HCT116 (cell line): Measurements from ENCODE around the gene RGS6. TPM values are rescaled to one million over a fixed set of nuclear protein-coding genes. Genes with fewer than 3 reads are reported as not detected.

Source experiments
- ATAC-seq: fragments of 200-7000 bp; cut with Tn5 transposase; 2 replicates; pipeline ENCODE4 v1.9.1; 2020; ENCODE audit warnings: mild to moderate bottlenecking, moderate library complexity
- BruUV-seq: library from RNA; stranded (reverse); fragments of 400-500 nt; replicated peaks from 2 replicates; lab custom pipeline; 2021; lab: Mats Ljungman, UMichigan
- CTCF ChIA-PET: fragments of 300-600 bp; sonication (Branson Sonifier 250); formaldehyde crosslinking; loops from one replicate; lab custom pipeline; 2021; ENCODE audit warnings: antibody characterized with exemption; lab: Charles Lee
- POLR2A ChIA-PET: fragments of 300-600, 350-600 bp; sonication (Branson Sonifier 250); formaldehyde crosslinking; loops from one replicate; lab custom pipeline; 2021; ENCODE audit warnings: antibody characterized with exemption; lab: Charles Lee
- RAD21 ChIA-PET, 2 experiments: fragments of 300-600 bp; sonication (Branson Sonifier 250); formaldehyde crosslinking; loops; one replicate each; lab custom pipeline; 2023; ENCODE audit warnings: low total read pairs in 2 of 2; ENCODE audit not compliant: uncharacterized antibody in 2 of 2, unreplicated experiment in 2 of 2, low non-redundant PET in 1 of 2; lab: Charles Lee
- DNase-seq: peaks from one replicate; pipeline ENCODE4 v3.0.0-alpha.2; 2010; ENCODE audit warnings: low read depth, low spot score
- H2AFZ ChIP-seq: fragments of 200-600 bp; shearing (Covaris generic), sonication (generic); 2 replicates; pipeline ENCODE4 v1.6.1; 2017; ENCODE audit warnings: low read depth, mixed run types, mixed read lengths, antibody characterized with exemption, low read length; ENCODE audit not compliant: poor library complexity, severe bottlenecking
- H3K27ac ChIP-seq: 2 replicates; pipeline ENCODE4 v1.5.1; 2012; ENCODE audit warnings: low read depth, low read length
- H3K27me3 ChIP-seq: fragments of 200-600 bp; sonication (generic); 2 replicates; pipeline ENCODE4 v1.6.1; 2016; ENCODE audit warnings: mixed run types, low read length, mixed read lengths; ENCODE audit not compliant: insufficient read depth
- H3K36me3 ChIP-seq, 2 experiments: fragments of 200-500 bp in 1 of 2; fragments of 200-600 bp in 1 of 2; sonication (Bioruptor generic) in 1 of 2; sonication (generic) in 1 of 2; 2 replicates each; pipeline versions ENCODE4 v1.5.1 to v1.6.1; 2014 to 2016; ENCODE audit warnings: low read length in 2 of 2, inconsistent platforms in 1 of 2, mixed read lengths in 1 of 2, mixed run types in 1 of 2; ENCODE audit not compliant: insufficient read depth in 2 of 2, control insufficient read depth in 1 of 2
- H3K4me1 ChIP-seq, 2 experiments: fragments of 200-600 bp in 1 of 2; sonication (generic) in 1 of 2; 2 replicates each; pipeline versions ENCODE4 v1.5.1 to v1.6.1; 2012 to 2017; ENCODE audit warnings: low read length in 2 of 2, inconsistent platforms in 1 of 2, mild to moderate bottlenecking in 1 of 2, mixed read lengths in 1 of 2, mixed run types in 1 of 2, moderate library complexity in 1 of 2; ENCODE audit not compliant: insufficient read depth in 2 of 2, control insufficient read depth in 1 of 2
- H3K4me2 ChIP-seq: fragments of 200-600 bp; sonication (generic); 2 replicates; pipeline ENCODE4 v1.6.1; 2017; ENCODE audit warnings: mixed run types, low read length, mixed read lengths
- H3K4me3 ChIP-seq, 2 experiments: fragments of 200-600 bp in 1 of 2; sonication (generic) in 1 of 2; replicated peaks in 1 of 2; 2 replicates each; pipeline ENCODE4 v1.5.1; 2011 to 2016; ENCODE audit warnings: low read length in 2 of 2, control low read depth in 1 of 2, low read depth in 1 of 2, mild to moderate bottlenecking in 1 of 2, mixed read lengths in 1 of 2, mixed run types in 1 of 2
- H3K79me2 ChIP-seq: fragments of 200-600 bp; sonication (generic); 2 replicates; pipeline ENCODE4 v1.6.1; 2017; ENCODE audit warnings: mild to moderate bottlenecking, mixed run types, low read length, moderate library complexity, mixed read lengths; ENCODE audit not compliant: insufficient read depth
- H3K9ac ChIP-seq: fragments of 200-600 bp; sonication (generic); 2 replicates; pipeline ENCODE4 v1.6.1; 2016; ENCODE audit warnings: low read length, mixed read lengths
- H3K9me2 ChIP-seq: fragments of 200-600 bp; sonication (generic), shearing (Covaris generic); 2 replicates; pipeline ENCODE4 v1.6.1; 2017; ENCODE audit warnings: mixed run types, mild to moderate bottlenecking, moderate library complexity; ENCODE audit not compliant: insufficient read depth
- H3K9me3 ChIP-seq, 2 experiments: fragments of 200-500 bp in 1 of 2; fragments of 200-600 bp in 1 of 2; sonication (Bioruptor generic) in 1 of 2; sonication (generic) in 1 of 2; 2 replicates each; pipeline ENCODE4 v1.6.1; 2014 to 2017; ENCODE audit warnings: low read length in 2 of 2, mixed read lengths in 2 of 2, inconsistent platforms in 1 of 2, low read depth in 1 of 2, mild to moderate bottlenecking in 1 of 2, mixed run types in 1 of 2, moderate library complexity in 1 of 2; ENCODE audit not compliant: control insufficient read depth in 1 of 2, insufficient read depth in 1 of 2
- H4K20me1 ChIP-seq: fragments of 200-600 bp; sonication (generic), shearing (Covaris generic); 2 replicates; pipeline ENCODE4 v1.6.1; 2017; ENCODE audit warnings: mixed run types, mild to moderate bottlenecking, moderate library complexity; ENCODE audit not compliant: insufficient read depth
- CEBPB ChIP-seq: IDR thresholded peaks from 2 replicates; pipeline ENCODE4 v1.6.1; 2012; ENCODE audit warnings: low read depth
- EGR1 ChIP-seq: IDR thresholded peaks from 2 replicates; pipeline ENCODE4 v1.6.1; 2012; ENCODE audit warnings: low read depth
- ELF1 ChIP-seq: IDR thresholded peaks from 2 replicates; pipeline ENCODE4 v1.6.1; 2012; ENCODE audit warnings: low read depth, borderline replicate concordance
- EZH2 ChIP-seq: fragments of 200-600 bp; sonication (generic); IDR thresholded peaks from 2 replicates; pipeline ENCODE4 v1.6.1; 2017; ENCODE audit warnings: antibody characterized with exemption, mixed run types
- EZH2phosphoT487 ChIP-seq: fragments of 200-600 bp; IDR thresholded peaks from 2 replicates; pipeline ENCODE4 v1.6.1; 2018; ENCODE audit warnings: antibody characterized with exemption, borderline replicate concordance
- FOSL1 ChIP-seq: IDR thresholded peaks from 2 replicates; pipeline ENCODE4 v1.6.1; 2012; ENCODE audit warnings: low read depth
- JUND ChIP-seq: IDR thresholded peaks from 2 replicates; pipeline ENCODE4 v1.6.1; 2012
- POLR2AphosphoS5 ChIP-seq: IDR thresholded peaks from 2 replicates; pipeline ENCODE4 v1.6.1; 2011; ENCODE audit warnings: mild to moderate bottlenecking, low read depth, low read length, moderate library complexity
- RAD21 ChIP-seq: IDR thresholded peaks from 2 replicates; pipeline ENCODE4 v1.6.1; 2012; ENCODE audit warnings: low read depth, mild to moderate bottlenecking
- SP1 ChIP-seq: IDR thresholded peaks from 2 replicates; pipeline ENCODE4 v1.6.1; 2012; ENCODE audit warnings: low read depth
- SRF ChIP-seq: IDR thresholded peaks from 2 replicates; pipeline ENCODE4 v1.6.1; 2012; ENCODE audit warnings: low read depth
- YY1 ChIP-seq: IDR thresholded peaks from 2 replicates; pipeline ENCODE4 v1.6.1; 2011; ENCODE audit warnings: low read length, low read depth, moderate library complexity, mild to moderate bottlenecking; ENCODE audit not compliant: insufficient replicate concordance; ENCODE audit errors: extremely low read depth
- ZFX ChIP-seq: fragments of 450-650 bp; IDR thresholded peaks from 2 replicates; pipeline ENCODE4 v1.6.1; 2017
- ZNF274 ChIP-seq: fragments of 200-500 bp; sonication (Bioruptor generic); IDR thresholded peaks from 2 replicates; pipeline ENCODE4 v1.6.1; 2014; ENCODE audit warnings: mild to moderate bottlenecking, low read depth, low read length, inconsistent platforms
- intact Hi-C: fragments of 100-400 bp; cut with micrococcal nuclease; formaldehyde crosslinking; loops from 2 replicates; pipeline ENCODE4 v1.10.0; 2022
- total RNA-seq: library from RNA; stranded (reverse); gene quantifications from one replicate; pipeline ENCODE4 v1.2.1, GENCODE V29; 2021; ENCODE audit not compliant: unreplicated experiment
- TF ChIP-seq, protein P1 (sequence below): IDR thresholded peaks from 2 replicates; pipeline ENCODE4 v1.6.1; 2012
- TF ChIP-seq, protein P2 (sequence below), 3 experiments: fragments of 200-600 bp in 1 of 3; sonication (generic) in 1 of 3; IDR thresholded peaks in 2 of 3; conservative IDR thresholded peaks in 1 of 3; 2 replicates each; pipeline ENCODE4 v1.5.1; 2012 to 2017; ENCODE audit warnings: low read depth in 2 of 3, low read length in 2 of 3, antibody characterized with exemption in 1 of 3, borderline replicate concordance in 1 of 3, control low read depth in 1 of 3, mild to moderate bottlenecking in 1 of 3, mixed read lengths in 1 of 3, mixed run types in 1 of 3, moderate library complexity in 1 of 3; ENCODE audit not compliant: insufficient read depth in 1 of 3
- TF ChIP-seq, protein P3 (sequence below): IDR thresholded peaks from 2 replicates; pipeline ENCODE4 v1.6.1; 2012; ENCODE audit warnings: low read depth
- TF ChIP-seq, protein P4 (sequence below): IDR thresholded peaks from 2 replicates; pipeline ENCODE4 v1.6.1; 2012

RGS6 gene
- total RNA-seq, 1 experiment from 2014 or later = 4.7 TPM

DNA sequence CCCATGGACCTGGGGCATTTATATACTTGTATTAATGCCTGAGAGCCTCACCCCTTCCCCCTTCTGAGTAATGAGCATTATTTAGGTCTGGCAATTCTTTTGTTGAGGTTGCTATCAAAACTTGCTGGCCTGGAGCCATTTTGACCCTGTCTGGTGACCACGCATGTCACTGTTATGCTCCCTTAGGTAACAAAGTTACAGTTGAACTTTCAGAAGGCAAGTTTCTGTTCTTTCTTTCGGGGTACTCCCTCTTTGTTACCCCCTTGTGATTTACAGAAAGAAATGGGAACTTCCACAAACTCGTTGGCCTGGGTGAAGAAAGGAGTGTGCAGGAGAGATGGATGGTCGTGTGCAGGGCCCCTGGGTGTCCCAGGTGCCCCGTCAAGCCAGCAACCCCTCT is 656.3 kb downstream of the RGS6 start:
- Histone ChIP-seq H3K79me2 (no peaks in the 10 kb centered on the region), H3K9me3 (no peaks in the 10 kb centered on the region), H3K4me2 (no peak overlapping the region), H3K27me3 (peaks cover 14% of the 10 kb centered on the region; the same call in 1 of the 2 replicates), H3K4me3 (no peak overlapping the region), H3K9me2 (no peaks in the 10 kb centered on the region), H3K27ac (no peak overlapping the region), H3K36me3 (no peaks in the 10 kb centered on the region), H3K4me1 (no peaks in the 10 kb centered on the region), H2AFZ (no peak overlapping the region), H3K9ac (no peak overlapping the region), H4K20me1 (no peaks in the 10 kb centered on the region)
- TF ChIP-seq RAD21 (no peak), FOSL1 (no peak), CEBPB (no peak), EZH2 (no peak), ELF1 (no peak), YY1 (no peak), SRF (no peak), SP1 (no peak), EZH2phosphoT487 (no peak), POLR2AphosphoS5 (no peak), JUND (no peak), ZFX (no peak), ZNF274 (no peak), EGR1 (no peak)
- TF ChIP-seq, protein P1, sequence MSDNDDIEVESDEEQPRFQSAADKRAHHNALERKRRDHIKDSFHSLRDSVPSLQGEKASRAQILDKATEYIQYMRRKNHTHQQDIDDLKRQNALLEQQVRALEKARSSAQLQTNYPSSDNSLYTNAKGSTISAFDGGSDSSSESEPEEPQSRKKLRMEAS = no peak
- TF ChIP-seq, protein P2, sequence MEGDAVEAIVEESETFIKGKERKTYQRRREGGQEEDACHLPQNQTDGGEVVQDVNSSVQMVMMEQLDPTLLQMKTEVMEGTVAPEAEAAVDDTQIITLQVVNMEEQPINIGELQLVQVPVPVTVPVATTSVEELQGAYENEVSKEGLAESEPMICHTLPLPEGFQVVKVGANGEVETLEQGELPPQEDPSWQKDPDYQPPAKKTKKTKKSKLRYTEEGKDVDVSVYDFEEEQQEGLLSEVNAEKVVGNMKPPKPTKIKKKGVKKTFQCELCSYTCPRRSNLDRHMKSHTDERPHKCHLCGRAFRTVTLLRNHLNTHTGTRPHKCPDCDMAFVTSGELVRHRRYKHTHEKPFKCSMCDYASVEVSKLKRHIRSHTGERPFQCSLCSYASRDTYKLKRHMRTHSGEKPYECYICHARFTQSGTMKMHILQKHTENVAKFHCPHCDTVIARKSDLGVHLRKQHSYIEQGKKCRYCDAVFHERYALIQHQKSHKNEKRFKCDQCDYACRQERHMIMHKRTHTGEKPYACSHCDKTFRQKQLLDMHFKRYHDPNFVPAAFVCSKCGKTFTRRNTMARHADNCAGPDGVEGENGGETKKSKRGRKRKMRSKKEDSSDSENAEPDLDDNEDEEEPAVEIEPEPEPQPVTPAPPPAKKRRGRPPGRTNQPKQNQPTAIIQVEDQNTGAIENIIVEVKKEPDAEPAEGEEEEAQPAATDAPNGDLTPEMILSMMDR (IDR thresholded peaks at IDR 0.05 in 2 of 3, conservative IDR thresholded peaks at IDR 0.05 in 1 of 3; ENCODE audit: borderline replicate concordance in 1 of 3, insufficient read depth in 1 of 3, low read depth in 2 of 3, low read length in 2 of 3) = no peak
- TF ChIP-seq, protein P3, sequence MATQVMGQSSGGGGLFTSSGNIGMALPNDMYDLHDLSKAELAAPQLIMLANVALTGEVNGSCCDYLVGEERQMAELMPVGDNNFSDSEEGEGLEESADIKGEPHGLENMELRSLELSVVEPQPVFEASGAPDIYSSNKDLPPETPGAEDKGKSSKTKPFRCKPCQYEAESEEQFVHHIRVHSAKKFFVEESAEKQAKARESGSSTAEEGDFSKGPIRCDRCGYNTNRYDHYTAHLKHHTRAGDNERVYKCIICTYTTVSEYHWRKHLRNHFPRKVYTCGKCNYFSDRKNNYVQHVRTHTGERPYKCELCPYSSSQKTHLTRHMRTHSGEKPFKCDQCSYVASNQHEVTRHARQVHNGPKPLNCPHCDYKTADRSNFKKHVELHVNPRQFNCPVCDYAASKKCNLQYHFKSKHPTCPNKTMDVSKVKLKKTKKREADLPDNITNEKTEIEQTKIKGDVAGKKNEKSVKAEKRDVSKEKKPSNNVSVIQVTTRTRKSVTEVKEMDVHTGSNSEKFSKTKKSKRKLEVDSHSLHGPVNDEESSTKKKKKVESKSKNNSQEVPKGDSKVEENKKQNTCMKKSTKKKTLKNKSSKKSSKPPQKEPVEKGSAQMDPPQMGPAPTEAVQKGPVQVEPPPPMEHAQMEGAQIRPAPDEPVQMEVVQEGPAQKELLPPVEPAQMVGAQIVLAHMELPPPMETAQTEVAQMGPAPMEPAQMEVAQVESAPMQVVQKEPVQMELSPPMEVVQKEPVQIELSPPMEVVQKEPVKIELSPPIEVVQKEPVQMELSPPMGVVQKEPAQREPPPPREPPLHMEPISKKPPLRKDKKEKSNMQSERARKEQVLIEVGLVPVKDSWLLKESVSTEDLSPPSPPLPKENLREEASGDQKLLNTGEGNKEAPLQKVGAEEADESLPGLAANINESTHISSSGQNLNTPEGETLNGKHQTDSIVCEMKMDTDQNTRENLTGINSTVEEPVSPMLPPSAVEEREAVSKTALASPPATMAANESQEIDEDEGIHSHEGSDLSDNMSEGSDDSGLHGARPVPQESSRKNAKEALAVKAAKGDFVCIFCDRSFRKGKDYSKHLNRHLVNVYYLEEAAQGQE = no peak
- TF ChIP-seq, protein P4, sequence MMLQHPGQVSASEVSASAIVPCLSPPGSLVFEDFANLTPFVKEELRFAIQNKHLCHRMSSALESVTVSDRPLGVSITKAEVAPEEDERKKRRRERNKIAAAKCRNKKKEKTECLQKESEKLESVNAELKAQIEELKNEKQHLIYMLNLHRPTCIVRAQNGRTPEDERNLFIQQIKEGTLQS = no peak
- intact Hi-C loops = no loop called here
- BruUV-seq = no TSS peak
- RAD21 ChIA-PET = no interaction called here
- POLR2A ChIA-PET = no interaction called here
- ATAC-seq = no peak
- DNase-seq = no peak
- CTCF ChIA-PET = no interaction called here
